Measurements from ENCODE around the gene SCGB1D1. TPM values are rescaled to one million over a fixed set of nuclear protein-coding genes. Genes with fewer than 3 reads are reported as not detected.

Gene SCGB1D1
- total RNA-seq (2022; extraction: Qiagen RNA extraction), result not detected in 5 replicates

GRCh38 chr11:62190011-62190410, at the start of gene SCGB1D1:
TSS of gene SCGB1D1 (plus strand) at chr11:62190216. CDS start at chr11:62190285, 69 bp downstream.

GRCh38 chr11:62242021-62242420, 52.0 kb downstream of the SCGB1D1 start, which contains the start of gene SCGB1D2:
TSS of gene SCGB1D2 (plus strand) at chr11:62242239. CDS start at chr11:62242308, 69 bp downstream.

Other genes with a start within 250 kb of the SCGB1D1 start
- 1.3 to 5.6 TPM (median 1.6 TPM) in 5 replicates for gene BEST1, start 239.9 kb upstream of the SCGB1D1 start, total RNA-seq (2022; extraction: Qiagen RNA extraction)
- 12,177 to 22,454 TPM (median 20,238 TPM) in 5 replicates for gene FTH1, start 222.6 kb upstream of the SCGB1D1 start, total RNA-seq (2022; extraction: Qiagen RNA extraction)
- gene INCENP, start 66.2 kb upstream of the SCGB1D1 start, total RNA-seq (2022; extraction: Qiagen RNA extraction), result 42.4 to 64.7 TPM (median 60.5 TPM) in 5 replicates
- gene SCGB2A1, start 18.5 kb downstream of the SCGB1D1 start, total RNA-seq (2022; extraction: Qiagen RNA extraction), result not detected in 5 replicates
- not detected in 5 replicates for gene SCGB1D2, start 52.0 kb downstream of the SCGB1D1 start, total RNA-seq (2022; extraction: Qiagen RNA extraction)
- not detected in 5 replicates for gene SCGB2A2, start 79.9 kb downstream of the SCGB1D1 start, total RNA-seq (2022; extraction: Qiagen RNA extraction)
- gene SCGB1D4, start 108.9 kb downstream of the SCGB1D1 start, total RNA-seq (2022; extraction: Qiagen RNA extraction), result not detected in 5 replicates
- 9.9 to 14.3 TPM (median 14.1 TPM) in 5 replicates for gene ASRGL1, start 147.2 kb downstream of the SCGB1D1 start, total RNA-seq (2022; extraction: Qiagen RNA extraction)
- gene SCGB1A1, start 228.8 kb downstream of the SCGB1D1 start, total RNA-seq (2022; extraction: Qiagen RNA extraction), result 0.27 to 0.32 TPM in 2 of 5 replicates, not detected in the others